Liver (tissue), 9 donors: ENCODE data around the gene ULK1. TPM values are rescaled to one million over a fixed set of nuclear protein-coding genes. Genes with fewer than 3 reads are reported as not detected.

ENCODE experiments used
- DNase-seq: peaks from one replicate; pipeline ENCODE4 v3.0.0-alpha.2; 2017; ENCODE audit warnings: low spot score
- H3K27ac ChIP-seq, 2 donors: one replicate each; pipeline ENCODE4 v1.7.0; 2013; ENCODE audit warnings: inconsistent platforms in 2 of 2, low read length in 2 of 2, control low read depth in 1 of 2, low read depth in 1 of 2, mild to moderate bottlenecking in 1 of 2
- H3K27me3 ChIP-seq, 4 donors: one replicate each; pipeline versions ENCODE4 v1.6.1 to v1.7.0; 2013; ENCODE audit warnings: low read length in 3 of 4, inconsistent platforms in 1 of 4, mild to moderate bottlenecking in 1 of 4, moderate library complexity in 1 of 4; ENCODE audit not compliant: control insufficient read depth in 4 of 4, insufficient read depth in 4 of 4
- H3K36me3 ChIP-seq, 4 donors: one replicate each; pipeline versions ENCODE4 v1.6.1 to v1.7.0; 2013; ENCODE audit warnings: low read length in 3 of 4, mild to moderate bottlenecking in 3 of 4, low read depth in 1 of 4, moderate library complexity in 1 of 4; ENCODE audit not compliant: control insufficient read depth in 4 of 4, insufficient read depth in 3 of 4
- H3K4me1 ChIP-seq, 4 donors: one replicate each; pipeline versions ENCODE4 v1.6.1 to v1.7.0; 2013; ENCODE audit warnings: low read length in 3 of 4, mild to moderate bottlenecking in 3 of 4, moderate library complexity in 1 of 4; ENCODE audit not compliant: control insufficient read depth in 4 of 4, insufficient read depth in 4 of 4
- H3K4me3 ChIP-seq, 3 donors: one replicate each; pipeline versions ENCODE4 v1.6.1 to v1.7.0; 2013; ENCODE audit warnings: low read length in 3 of 3, control low read depth in 1 of 3, low read depth in 1 of 3, mild to moderate bottlenecking in 1 of 3
- H3K9ac ChIP-seq, 2 donors: one replicate each; pipeline ENCODE4 v1.7.0; 2013; ENCODE audit warnings: low read length in 2 of 2, mild to moderate bottlenecking in 2 of 2, moderate library complexity in 2 of 2, control low read depth in 1 of 2, low read depth in 1 of 2
- H3K9me3 ChIP-seq, 4 donors: one replicate each; pipeline versions ENCODE4 v1.6.1 to v1.7.0; 2013; ENCODE audit warnings: low read length in 3 of 4; ENCODE audit not compliant: control insufficient read depth in 4 of 4
- ATF3 ChIP-seq: IDR thresholded peaks from 2 replicates; pipeline ENCODE4 v1.6.1; 2016; ENCODE audit warnings: antibody characterized with exemption
- CTCF ChIP-seq: fragments of 150-350 bp; IDR thresholded peaks from 2 replicates; pipeline ENCODE4 v1.5.1; 2017; ENCODE audit warnings: improper control_type of control experiment, low read depth, low read length; ENCODE audit not compliant: missing input control
- EGR1 ChIP-seq, 2 donors: IDR thresholded peaks; 2 replicates each; pipeline ENCODE4 v1.6.1; 2016 to 2018; ENCODE audit warnings: antibody characterized with exemption in 2 of 2, low read depth in 2 of 2
- FOXA1 ChIP-seq: IDR thresholded peaks from 2 replicates; pipeline ENCODE4 v1.6.1; 2016; ENCODE audit warnings: antibody characterized with exemption
- FOXA2 ChIP-seq: IDR thresholded peaks from 2 replicates; pipeline ENCODE4 v1.6.1; 2016; ENCODE audit warnings: antibody characterized with exemption
- GABPA ChIP-seq, 2 donors: IDR thresholded peaks in 1 of 2; conservative IDR thresholded peaks in 1 of 2; 2 replicates each; pipeline ENCODE4 v1.6.1; 2016; ENCODE audit warnings: antibody characterized with exemption in 2 of 2, mild to moderate bottlenecking in 1 of 2, moderate library complexity in 1 of 2
- HNF4A ChIP-seq, 2 donors: conservative IDR thresholded peaks; 2 replicates each; pipeline ENCODE4 v1.6.1; 2016; ENCODE audit warnings: antibody characterized with exemption in 2 of 2, mild to moderate bottlenecking in 2 of 2
- HNF4G ChIP-seq: IDR thresholded peaks from 2 replicates; pipeline ENCODE4 v1.6.1; 2016; ENCODE audit warnings: antibody characterized with exemption
- JUND ChIP-seq, 2 donors: IDR thresholded peaks; 2 replicates each; pipeline ENCODE4 v1.6.1; 2016; ENCODE audit warnings: antibody characterized with exemption in 2 of 2
- NR2F2 ChIP-seq: IDR thresholded peaks from 2 replicates; pipeline ENCODE4 v1.6.1; 2016; ENCODE audit warnings: antibody characterized with exemption
- RAD21 ChIP-seq, 2 donors: IDR thresholded peaks; 2 replicates each; pipeline ENCODE4 v1.6.1; 2016; ENCODE audit warnings: antibody characterized with exemption in 2 of 2, mild to moderate bottlenecking in 2 of 2
- REST ChIP-seq: IDR thresholded peaks from 2 replicates; pipeline ENCODE4 v1.6.1; 2016; ENCODE audit warnings: antibody characterized with exemption, mild to moderate bottlenecking
- RXRA ChIP-seq, 2 donors: IDR thresholded peaks; 2 replicates each; pipeline ENCODE4 v1.6.1; 2017 to 2018; ENCODE audit warnings: antibody characterized with exemption in 2 of 2, mild to moderate bottlenecking in 1 of 2
- TAF1 ChIP-seq: conservative IDR thresholded peaks from 2 replicates; pipeline ENCODE4 v1.6.1; 2016; ENCODE audit warnings: antibody characterized with exemption, mild to moderate bottlenecking
- YY1 ChIP-seq: IDR thresholded peaks from 2 replicates; pipeline ENCODE4 v1.6.1; 2016; ENCODE audit warnings: antibody characterized with exemption, mild to moderate bottlenecking
- ZBTB33 ChIP-seq: IDR thresholded peaks from 2 replicates; pipeline ENCODE4 v1.6.1; 2016; ENCODE audit warnings: antibody characterized with exemption
- WGBS: extraction: QIAGEN DNeasy Blood & Tissue Kit; methylation state at CpG from one replicate; pipeline ENCODE4 v1.1.7; 2013; 5-methylcytosine and 5-hydroxymethylcytosine counted together
- polyA plus RNA-seq, 2 donors: library from polyadenylated mRNA; stranded (reverse) in 1 of 2; unstranded in 1 of 2; fragments of 200-250 nt in 1 of 2; fragments of >200 nt in 1 of 2; fragmentation: Nextera tagmentation in 1 of 2; extraction: Ambion mirVana in 1 of 2; gene quantifications; one replicate each; pipeline versions ENCODE4 v1.2.1 to v1.2.3, GENCODE V29; 2013 to 2015
- total RNA-seq, 2 donors: library from RNA; depleted of rRNA; stranded (reverse); fragments of >200 nt; gene quantifications; one replicate each; pipeline ENCODE4 v1.2.3, GENCODE V29; 2014
- donor health status: healthy.
- donor health status: healthy.
- donor health status: healthy.
- donor health status: healthy.
- donor health status: healthy.

The ULK1 gene
- total and polyA plus RNA-seq, 4 donors, result 12.5 to 41.7 (median 15.1) TPM

- Histone ChIP-seq H3K27me3 (no peaks in the 10 kb centered on the region), H3K9me3 (no peaks in the 10 kb centered on the region), H3K27ac (no peak overlapping the region), H3K36me3 (no peaks in the 10 kb centered on the region), H3K9ac (no peak overlapping the region), H3K4me1 (peaks cover 0 to 8% (median 0%) of the 10 kb centered on the region in 4 donors), H3K4me3 (no peak overlapping the region)
- TF ChIP-seq YY1 (no peak), TAF1 (no peak), ATF3 (no peak), RXRA (IDR thresholded peaks at IDR 0.05) (no peak), NR2F2 (no peak), JUND (IDR thresholded peaks at IDR 0.05) (no peak), HNF4G (no peak), ZBTB33 (no peak), HNF4A (conservative IDR thresholded peaks at IDR 0.05) (no peak), FOXA2 (no peak), RAD21 (IDR thresholded peaks at IDR 0.05) (no peak), EGR1 (IDR thresholded peaks at IDR 0.05; ENCODE audit: low read depth in 2 of 2) (no peak), CTCF (no peak), GABPA (IDR thresholded peaks at IDR 0.05 in 1 of 2, conservative IDR thresholded peaks at IDR 0.05 in 1 of 2) (no peak)
- WGBS, result 87% methylated on average over 10 of the region's 10 CpGs
- DNase-seq, result no peak
These were observed 47.0 kb upstream of the ULK1 start for GRCh38 chr12:131847456-131847855.

GRCh38 chr12:131848753-131849152, 45.7 kb upstream of the ULK1 start:
- H3K4me1 ChIP-seq, result peaks cover 0 to 8% (median 0%) of the 10 kb centered on the region in 4 donors
- no peak for DNase-seq
- no peak overlapping the region for H3K4me3 ChIP-seq
- H3K27me3 ChIP-seq, result no peaks in the 10 kb centered on the region
- no peaks in the 10 kb centered on the region for H3K36me3 ChIP-seq
- 89% methylated on average over 24 of the region's 24 CpGs for WGBS
- TF ChIP-seq FOXA2 (no peak), TAF1 (no peak), RAD21 (IDR thresholded peaks at IDR 0.05) (no peak), GABPA (IDR thresholded peaks at IDR 0.05 in 1 of 2, conservative IDR thresholded peaks at IDR 0.05 in 1 of 2) (no peak), ZBTB33 (no peak), EGR1 (IDR thresholded peaks at IDR 0.05; ENCODE audit: low read depth in 2 of 2) (no peak), FOXA1 (no peak), YY1 (no peak), HNF4A (conservative IDR thresholded peaks at IDR 0.05) (no peak), REST (no peak), CTCF (no peak)
- H3K27ac ChIP-seq, result no peak overlapping the region
- H3K9me3 ChIP-seq, result no peaks in the 10 kb centered on the region
- H3K9ac ChIP-seq, result no peak overlapping the region
